ENCODE measurements around the gene U2AF2.
"Not testable (repeated sequence)": the region's sequence is repeated elsewhere in the genome, so short reads cannot be mapped to it uniquely, and the experiment has no call there.

Gene U2AF2

DNA sequence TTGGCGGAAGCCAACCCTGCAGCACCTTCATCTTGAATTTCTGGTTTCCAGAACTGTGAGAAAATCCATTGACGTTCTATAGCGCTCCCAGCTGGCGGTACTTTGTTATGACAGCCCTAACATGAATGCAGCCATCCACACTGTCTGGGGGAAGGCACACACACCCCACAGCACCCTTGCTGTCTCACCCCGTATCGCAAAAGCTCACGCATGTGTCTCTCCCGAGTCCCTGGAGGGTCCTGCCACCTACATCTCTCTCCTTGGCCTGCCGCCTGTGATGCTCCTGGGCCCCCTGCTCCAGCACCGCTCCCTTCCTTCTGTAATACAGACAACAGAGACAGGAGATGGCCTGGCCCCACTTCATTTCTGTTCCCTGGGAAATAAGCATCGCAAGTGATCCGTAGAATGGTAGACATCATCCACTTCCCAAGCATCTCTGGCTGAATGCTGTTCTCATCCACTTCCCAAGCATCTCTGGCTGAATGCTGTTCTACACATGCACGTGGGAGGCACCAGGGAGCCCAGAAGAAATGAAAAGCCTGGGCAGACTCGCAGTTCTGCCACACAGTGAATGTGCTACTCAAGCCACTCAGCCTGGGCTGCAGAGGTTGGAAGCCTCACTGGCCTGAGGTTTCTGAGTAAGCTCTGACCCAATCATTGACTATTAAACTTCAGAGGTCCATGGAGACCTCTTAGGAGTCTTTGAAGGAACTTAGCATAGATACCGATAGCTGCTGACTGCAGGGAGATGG lies 49.8 kb downstream of the U2AF2 start:
- no peak for DNase-seq (ENCODE audit: low read depth)
- no peak overlapping the region for H3K4me3 ChIP-seq (ENCODE audit: low read depth, low read length)
- in situ Hi-C loops (cut with HindIII; ENCODE audit: low sequenced_read_pairs): no loop called here
- TF ChIP-seq, protein P1, sequence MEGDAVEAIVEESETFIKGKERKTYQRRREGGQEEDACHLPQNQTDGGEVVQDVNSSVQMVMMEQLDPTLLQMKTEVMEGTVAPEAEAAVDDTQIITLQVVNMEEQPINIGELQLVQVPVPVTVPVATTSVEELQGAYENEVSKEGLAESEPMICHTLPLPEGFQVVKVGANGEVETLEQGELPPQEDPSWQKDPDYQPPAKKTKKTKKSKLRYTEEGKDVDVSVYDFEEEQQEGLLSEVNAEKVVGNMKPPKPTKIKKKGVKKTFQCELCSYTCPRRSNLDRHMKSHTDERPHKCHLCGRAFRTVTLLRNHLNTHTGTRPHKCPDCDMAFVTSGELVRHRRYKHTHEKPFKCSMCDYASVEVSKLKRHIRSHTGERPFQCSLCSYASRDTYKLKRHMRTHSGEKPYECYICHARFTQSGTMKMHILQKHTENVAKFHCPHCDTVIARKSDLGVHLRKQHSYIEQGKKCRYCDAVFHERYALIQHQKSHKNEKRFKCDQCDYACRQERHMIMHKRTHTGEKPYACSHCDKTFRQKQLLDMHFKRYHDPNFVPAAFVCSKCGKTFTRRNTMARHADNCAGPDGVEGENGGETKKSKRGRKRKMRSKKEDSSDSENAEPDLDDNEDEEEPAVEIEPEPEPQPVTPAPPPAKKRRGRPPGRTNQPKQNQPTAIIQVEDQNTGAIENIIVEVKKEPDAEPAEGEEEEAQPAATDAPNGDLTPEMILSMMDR (IDR thresholded peaks at IDR 0.05; ENCODE audit: low read depth, low read length, missing control alignments): no peak

DNA sequence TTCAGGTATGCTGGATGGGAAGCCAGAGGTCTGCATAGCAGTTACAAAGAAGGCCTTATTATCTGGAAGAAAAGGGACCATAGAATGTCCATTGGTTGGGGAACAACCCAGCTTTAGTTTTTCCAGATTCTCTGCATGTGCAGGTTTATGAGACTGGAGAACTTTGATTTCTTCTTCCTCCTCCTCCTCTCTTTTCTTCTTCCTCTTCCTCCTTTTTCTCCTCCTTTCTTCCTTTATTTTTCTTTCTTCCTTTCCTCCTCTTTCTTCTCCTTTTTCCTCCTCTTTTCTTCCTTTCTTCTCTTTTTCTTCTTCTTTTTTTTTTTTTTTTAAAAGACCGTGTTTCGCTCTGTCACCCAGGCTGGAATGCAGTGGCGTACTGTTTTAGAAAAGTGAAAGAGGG lies 51.1 kb downstream of the U2AF2 start:
- no peak overlapping the region for H3K4me3 ChIP-seq (ENCODE audit: low read depth, low read length)
- DNase-seq (ENCODE audit: low read depth): no peak
- in situ Hi-C loops (cut with HindIII; ENCODE audit: low sequenced_read_pairs): no loop called here
- TF ChIP-seq, protein P1 (IDR thresholded peaks at IDR 0.05; ENCODE audit: low read depth, low read length, missing control alignments): no peak

DNA sequence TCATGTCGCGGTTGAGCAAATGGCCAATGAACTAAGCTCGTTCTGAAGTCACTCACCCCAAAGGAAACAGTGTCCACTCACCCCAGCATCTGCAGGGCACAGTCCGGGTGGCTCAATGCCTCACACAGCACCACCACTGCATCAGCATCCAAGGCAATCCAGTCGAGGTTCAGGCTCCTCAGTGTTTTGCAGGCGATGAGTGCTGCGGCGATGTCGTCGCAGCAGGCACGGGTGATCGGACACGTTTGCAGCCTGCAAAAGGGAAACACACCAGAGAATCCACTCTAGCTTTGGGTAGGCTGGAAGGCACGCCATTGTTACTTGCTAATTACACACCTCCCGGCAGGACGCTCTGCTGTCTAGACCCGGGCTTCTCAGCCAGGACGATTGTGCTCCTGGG lies 56.9 kb downstream of the U2AF2 start:
- in situ Hi-C loops (cut with HindIII; ENCODE audit: low sequenced_read_pairs): no loop called here
- H3K4me3 ChIP-seq (ENCODE audit: low read depth, low read length): no peak overlapping the region
- DNase-seq (ENCODE audit: low read depth): no peak
- TF ChIP-seq, protein P1 (IDR thresholded peaks at IDR 0.05; ENCODE audit: low read depth, low read length, missing control alignments): no peak

DNA sequence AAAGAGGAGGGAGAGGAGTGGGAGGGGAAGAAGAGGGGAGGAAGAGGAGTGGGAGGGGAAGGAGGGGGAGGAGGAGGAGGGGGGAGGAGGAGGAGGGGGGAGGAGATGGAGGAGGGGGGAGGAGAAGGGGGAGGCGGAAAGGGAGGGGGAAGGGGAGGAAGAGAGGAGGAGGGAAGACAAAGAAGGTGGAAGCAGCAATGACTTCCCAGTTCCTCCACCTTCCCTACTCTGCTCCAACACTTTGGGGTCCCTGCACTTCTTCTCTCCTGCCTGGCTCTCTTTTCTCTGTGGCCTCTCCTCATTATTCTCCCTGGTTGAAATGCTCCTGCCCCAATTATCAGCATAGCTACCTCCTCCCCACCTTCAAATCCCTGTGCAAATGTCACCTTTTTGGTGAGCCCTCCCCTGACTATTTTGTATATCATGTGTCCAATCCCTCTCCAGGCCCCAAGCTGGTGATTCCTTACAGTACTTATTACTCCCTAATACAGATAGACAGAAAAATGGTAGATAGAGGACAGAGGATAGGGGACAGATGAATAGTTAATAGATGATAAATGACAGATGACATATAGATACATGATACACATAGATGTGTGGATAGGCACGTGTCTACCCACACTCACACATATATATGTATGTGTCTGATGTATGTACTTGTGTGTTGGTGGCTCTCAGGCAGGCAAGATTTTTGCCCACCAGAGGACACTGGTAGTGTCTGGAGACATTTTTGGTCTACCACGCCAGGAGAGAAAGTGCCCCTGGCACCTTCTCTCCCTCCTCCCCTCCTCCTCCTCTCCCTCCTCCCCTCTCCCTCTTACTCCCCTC lies 58.2 kb downstream of the U2AF2 start:
- TF ChIP-seq, protein P1 (IDR thresholded peaks at IDR 0.05; ENCODE audit: low read depth, low read length, missing control alignments): no peak
- no peak overlapping the region for H3K4me3 ChIP-seq (ENCODE audit: low read depth, low read length)
- no peak for DNase-seq (ENCODE audit: low read depth)
- in situ Hi-C loops (cut with HindIII; ENCODE audit: low sequenced_read_pairs): no loop called here

DNA sequence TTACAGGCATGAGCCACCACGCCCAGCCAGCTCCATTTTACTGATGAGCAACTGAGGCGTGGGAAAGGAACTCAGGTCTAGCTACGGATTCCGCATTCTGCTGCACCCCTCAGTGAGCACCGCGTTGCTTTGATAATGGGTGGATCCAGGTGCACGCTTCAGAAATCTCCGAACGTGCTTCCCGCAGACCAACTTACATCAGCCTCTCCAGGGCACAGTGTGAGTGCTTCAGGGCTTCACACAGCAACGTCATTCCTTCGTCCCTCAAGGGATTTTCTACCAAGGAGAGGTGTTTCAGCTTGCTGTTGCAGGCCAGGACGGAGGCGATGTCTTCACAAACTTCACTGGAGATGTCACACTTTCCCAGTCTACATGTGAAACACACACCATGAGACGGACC lies 61.7 kb downstream of the U2AF2 start:
- in situ Hi-C loops (cut with HindIII; ENCODE audit: low sequenced_read_pairs): no loop called here
- DNase-seq (ENCODE audit: low read depth): no peak

DNA sequence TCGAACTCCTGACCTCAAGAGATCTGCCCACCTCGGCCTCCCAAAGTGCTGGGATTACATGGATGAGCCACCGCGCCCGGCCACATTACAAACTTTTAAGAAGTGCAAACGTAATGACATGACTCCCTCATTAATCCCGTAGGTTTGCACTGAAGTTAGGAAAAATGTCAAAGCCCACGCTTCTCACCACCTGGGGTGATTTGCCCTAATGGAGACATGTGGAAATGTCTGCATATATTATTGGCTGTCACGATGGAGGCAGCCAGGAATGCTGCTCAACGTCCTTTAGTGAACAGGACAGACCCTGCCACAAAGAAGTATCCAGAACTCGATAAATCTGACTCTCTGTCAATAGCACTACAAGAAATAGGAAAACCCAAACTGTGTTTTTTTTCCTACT lies 62.4 kb downstream of the U2AF2 start:
- TF ChIP-seq, protein P1 (IDR thresholded peaks at IDR 0.05; ENCODE audit: low read depth, low read length, missing control alignments): no peak
- DNase-seq (ENCODE audit: low read depth): no peak
- in situ Hi-C loops (cut with HindIII; ENCODE audit: low sequenced_read_pairs): no loop called here
- no peak overlapping the region for H3K4me3 ChIP-seq (ENCODE audit: low read depth, low read length)

More for the DNA sequence above, 61.7 kb downstream of the U2AF2 start:
- H3K4me3 ChIP-seq (ENCODE audit: low read depth, low read length): no peak overlapping the region
- TF ChIP-seq, protein P1 (IDR thresholded peaks at IDR 0.05; ENCODE audit: low read depth, low read length, missing control alignments): no peak

DNA sequence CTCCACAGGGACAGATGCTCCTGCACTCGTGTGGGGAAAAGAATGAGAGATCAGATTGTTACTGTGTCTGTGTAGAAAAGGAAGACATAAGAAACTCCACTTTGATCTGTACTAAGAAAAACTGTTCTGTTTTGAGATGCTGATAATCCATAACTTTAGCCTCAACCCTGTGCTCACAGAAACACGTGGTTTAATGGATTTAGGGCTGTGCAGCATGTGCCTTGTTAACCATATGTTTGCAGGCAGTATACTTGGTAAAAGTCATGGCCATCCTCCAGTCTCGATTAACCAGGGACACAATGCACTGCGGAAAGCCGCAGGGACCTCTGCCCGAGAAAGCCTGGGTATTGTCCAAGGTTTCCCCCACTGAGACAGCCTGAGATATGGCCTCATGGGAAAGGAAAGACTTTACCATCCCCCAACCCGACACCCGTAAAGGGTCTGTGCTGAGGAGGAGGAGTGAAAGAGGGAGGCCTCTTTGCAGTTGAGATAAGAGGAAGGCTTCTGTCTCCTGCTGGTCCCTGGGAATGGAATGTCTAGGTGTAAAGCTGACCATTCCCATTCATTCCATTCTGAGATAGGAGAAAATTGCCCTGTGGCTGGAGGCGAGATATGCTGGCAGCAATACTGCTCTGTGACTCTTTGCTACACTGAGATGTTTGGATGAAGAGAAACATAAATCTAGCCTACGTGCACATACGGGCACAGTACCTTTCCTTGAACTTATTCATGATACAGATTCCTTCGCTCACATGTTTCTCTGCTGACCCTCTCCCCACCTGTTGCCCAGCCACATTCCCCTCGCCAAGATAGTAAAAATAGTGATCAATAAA lies 63.3 kb downstream of the U2AF2 start:
- DNase-seq (ENCODE audit: low read depth); H3K4me3 ChIP-seq (ENCODE audit: low read depth, low read length); in situ Hi-C loops (cut with HindIII; ENCODE audit: low sequenced_read_pairs): not testable (repeated sequence)

Measured in astrocyte of the cerebellum (primary cell).